Psoas muscle (tissue), 8 donors: ENCODE results near the gene AK6. TPM values are rescaled to one million over a fixed set of nuclear protein-coding genes. Genes with fewer than 3 reads are reported as not detected.

ENCODE experiments used
- ATAC-seq, 4 donors: fragments of 200-7000 bp; cut with Tn5 transposase; one replicate each; pipeline ENCODE4 v1.9.1; 2020; ENCODE audit warnings: moderate library complexity in 3 of 4, mild to moderate bottlenecking in 2 of 4
- DNase-seq, 2 donors: peaks; one replicate each; pipeline ENCODE4 v3.0.0-alpha.2; 2020
- H3K27ac ChIP-seq: fragments of 200-600 bp; one replicate; pipeline ENCODE4 v1.8.0; 2022
- H3K27me3 ChIP-seq, 3 donors: fragments of 200-600 bp in 1 of 3; one replicate each; pipeline versions ENCODE4 v1.6.1 to v1.8.0; 2013 to 2022; ENCODE audit warnings: low read length in 2 of 3, mild to moderate bottlenecking in 2 of 3, moderate library complexity in 1 of 3; ENCODE audit not compliant: insufficient read depth in 3 of 3
- H3K36me3 ChIP-seq, 2 donors: fragments of 200-600 bp in 1 of 2; one replicate each; pipeline versions ENCODE4 v1.6.1 to v1.8.0; 2013 to 2022; ENCODE audit warnings: low read depth in 1 of 2, mild to moderate bottlenecking in 1 of 2, moderate library complexity in 1 of 2; ENCODE audit not compliant: insufficient read depth in 1 of 2
- H3K4me1 ChIP-seq: fragments of 200-600 bp; one replicate; pipeline ENCODE4 v1.8.0; 2022
- H3K4me3 ChIP-seq: fragments of 200-600 bp; one replicate; pipeline ENCODE4 v1.8.0; 2022; ENCODE audit warnings: mild to moderate bottlenecking
- H3K9me3 ChIP-seq: fragments of 200-600 bp; one replicate; pipeline ENCODE4 v1.8.0; 2022
- CTCF ChIP-seq: fragments of 200-600 bp; IDR thresholded peaks from one replicate; pipeline ENCODE4 v1.8.0; 2022; ENCODE audit warnings: antibody characterized with exemption
- WGBS, 3 donors: extraction: QIAGEN DNeasy Blood & Tissue Kit; methylation state at CpG; one replicate each; pipeline versions ENCODE4 v1.1.6 to v1.1.7; 2013; 5-methylcytosine and 5-hydroxymethylcytosine counted together
- intact Hi-C, 2 donors: fragments of 100-400 bp; cut with DNase I; formaldehyde crosslinking; loops; one replicate each; pipeline versions ENCODE4 v1.11.0 to v1.14.2; 2022
- polyA plus RNA-seq, 3 donors: library from polyadenylated mRNA; stranded (reverse); fragments of 200-250 nt; gene quantifications; one replicate each; pipeline ENCODE4 v1.2.3, GENCODE V29; 2013
- total RNA-seq, 4 donors: library from RNA; stranded (reverse); fragmentation: NEBNext Ultra II Directional in 2 of 4; extraction: Animal tissue kit (Norgen Biotek cat#: 25700) in 2 of 4; gene quantifications; one replicate each; pipeline versions ENCODE4 v1.2.1 to v1.2.4, GENCODE V29; 2021 to 2023
- donor health status: healthy with polysubstance abuse.
- donor health status: DM: no; HTN: no; CAD: no; lungs with moderate emphysema.
- donor health status: Bipolar disorder and iron deficiency.
- donor health status: healthy.
- donor health status: DM: yes; HTN: yes; CAD: no.
- donor health status: DM: no; HTN: no; CAD: no.
- donor health status: DM: no; HTN: no; CAD: no.
- donor health status: DM: yes; HTN: yes; CAD: no.

Gene AK6
- total and polyA plus RNA-seq, 7 donors: 23.5 to 116 (median 59.9) TPM

- 49 to 56% (median 52%) methylated on average over 11 of the region's 11 CpGs for WGBS, 3 donors
- TF ChIP-seq CTCF: no peak
- ATAC-seq: no peak
- Histone ChIP-seq H3K27me3 (no peaks in the 10 kb centered on the region), H3K27ac (peak overlapping the region; percentile 83), H3K9me3 (no peaks in the 10 kb centered on the region), H3K4me3 (peak overlapping the region; percentile 89), H3K4me1 (peaks cover 9% of the 10 kb centered on the region), H3K36me3 (no peaks in the 10 kb centered on the region)
- DNase-seq: no peak
- intact Hi-C loops: loop anchor here in 1 of 2 donors (10.0 kb wide), 1 partner anchor 237 kb away; the partner anchor contains the start of gene SLC30A5
Observed at GRCh38 chr5:69331528-69332445, 37.5 kb downstream of the AK6 start.

DNA sequence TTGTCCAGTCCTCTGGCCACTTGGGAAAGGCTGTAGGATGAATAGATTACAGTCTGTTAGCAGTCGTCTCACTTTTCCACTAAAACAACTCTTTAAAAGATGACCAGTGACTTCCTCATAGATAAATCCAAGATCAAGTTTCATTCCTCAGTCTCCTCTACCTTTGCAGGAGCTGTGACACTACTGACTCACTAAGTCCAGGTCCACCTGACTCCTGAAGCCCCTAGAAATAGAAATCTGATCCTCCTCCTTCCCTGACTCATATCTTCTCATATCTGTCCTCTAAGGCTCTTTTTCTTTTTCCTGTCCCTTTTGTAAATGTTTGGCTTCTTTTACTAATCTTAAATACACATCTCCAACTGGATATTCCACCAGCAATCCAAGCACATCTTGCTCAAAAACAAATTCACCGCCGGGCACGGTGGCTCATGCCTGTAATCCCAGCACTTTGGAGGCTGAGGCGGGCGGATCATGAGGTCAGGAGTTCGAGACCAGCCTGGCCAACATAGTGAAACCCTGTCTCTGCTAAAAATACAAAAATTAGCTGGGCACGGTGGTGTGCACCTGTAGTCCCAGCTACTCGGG lies 39.3 kb downstream of the AK6 start:
- H3K4me1 ChIP-seq: peaks cover 9% of the 10 kb centered on the region
- intact Hi-C loops: loop anchor here in 1 of 2 donors (10.0 kb wide), 1 partner anchor 235 kb away; the partner anchor contains the start of gene SLC30A5
- 87 to 89% (median 88%) methylated on average over 9 of the region's 9 CpGs for WGBS, 3 donors

DNA sequence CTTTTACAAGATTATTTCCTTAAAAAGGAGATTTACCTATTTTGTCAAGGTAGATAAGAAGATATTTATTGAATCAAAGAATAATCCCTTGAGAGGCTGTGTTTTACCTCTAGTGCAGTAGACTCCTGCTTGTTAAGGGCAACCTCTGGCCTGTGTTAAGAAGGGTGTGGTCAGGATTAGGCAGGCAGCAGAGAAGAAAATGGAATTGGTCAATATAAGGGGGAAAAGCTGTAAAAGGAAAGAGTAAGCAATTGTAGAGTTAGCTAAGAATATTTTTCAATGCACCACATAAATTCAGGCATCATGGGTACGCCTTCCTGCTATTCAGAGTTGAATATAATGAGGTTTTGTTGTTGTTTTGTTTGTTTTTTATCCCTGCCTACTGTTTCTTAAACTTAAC lies 43.0 kb downstream of the AK6 start:
- intact Hi-C loops: no loop called here
- Histone ChIP-seq H3K4me1 (no peaks in the 10 kb centered on the region), H3K27me3 (no peaks in the 10 kb centered on the region), H3K27ac (no peak overlapping the region), H3K9me3 (no peaks in the 10 kb centered on the region), H3K4me3 (no peak overlapping the region), H3K36me3 (no peaks in the 10 kb centered on the region)
- 92 to 94% (median 93%) methylated on average over 1 of the region's 1 CpG for WGBS, 3 donors
- ATAC-seq (no peak), DNase-seq (no peak)
- no peak for TF ChIP-seq CTCF

More for the DNA sequence above, 39.3 kb downstream of the AK6 start:
- H3K27ac ChIP-seq: no peak overlapping the region
- DNase-seq (no peak), ATAC-seq (no peak)
- no peaks in the 10 kb centered on the region for H3K9me3 ChIP-seq
- no peaks in the 10 kb centered on the region for H3K27me3 ChIP-seq
- TF ChIP-seq CTCF: no peak
- no peaks in the 10 kb centered on the region for H3K36me3 ChIP-seq
- no peak overlapping the region for H3K4me3 ChIP-seq

DNA sequence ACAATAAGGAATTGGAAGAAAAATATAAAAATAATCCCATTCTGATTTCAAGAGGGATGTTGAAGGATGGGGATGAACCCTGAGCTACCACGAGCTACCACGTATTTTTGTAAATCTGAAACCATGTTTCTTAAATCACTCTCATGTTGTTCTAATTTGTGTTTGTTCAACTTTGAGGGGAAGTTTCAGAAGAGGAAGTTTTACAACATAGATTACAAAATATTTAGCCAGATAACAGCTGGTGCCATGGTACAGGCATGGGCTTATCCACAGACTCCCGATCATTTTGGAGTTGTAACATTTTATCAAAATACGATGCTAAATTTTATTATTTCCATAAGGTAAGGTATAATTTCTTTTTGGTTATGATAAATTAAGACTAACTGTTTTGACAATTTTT lies 51.9 kb downstream of the AK6 start:
- no peak for TF ChIP-seq CTCF
- Histone ChIP-seq H3K4me1 (no peaks in the 10 kb centered on the region), H3K27ac (no peak overlapping the region), H3K27me3 (no peaks in the 10 kb centered on the region), H3K9me3 (no peaks in the 10 kb centered on the region), H3K4me3 (no peak overlapping the region), H3K36me3 (peaks cover 0 to 16% of the 10 kb centered on the region in 2 donors)
- ATAC-seq: no peak
- 87 to 94% (median 87%) methylated on average over 4 of the region's 4 CpGs for WGBS, 3 donors
- no peak for DNase-seq
- intact Hi-C loops: no loop called here
